NB4 (cell line): Measurements from ENCODE around the gene OR4F17.
"Not testable (repeated sequence)": the region's sequence is repeated elsewhere in the genome, so short reads cannot be mapped to it uniquely, and the experiment has no call there.

Experiments
- CTCF ChIP-seq: IDR thresholded peaks from one replicate; pipeline ENCODE4 v1.5.1; 2012; ENCODE audit warnings: low read depth, low read length
- MAX ChIP-seq: IDR thresholded peaks from 2 replicates; pipeline ENCODE4 v1.6.1; 2011; ENCODE audit warnings: low read depth, low read length
- MYC ChIP-seq: IDR thresholded peaks from 2 replicates; pipeline ENCODE4 v1.6.1; 2011; ENCODE audit warnings: low read depth, low read length
- POLR2A ChIP-seq: IDR thresholded peaks from 2 replicates; pipeline ENCODE4 v1.6.1; 2011; ENCODE audit warnings: mild to moderate bottlenecking; ENCODE audit not compliant: insufficient read length; ENCODE audit errors: extremely low read depth

GRCh38 chr19:94794-95193, 12.1 kb upstream of the OR4F17 start:
- not testable (repeated sequence) for TF ChIP-seq CTCF, MAX, POLR2A, MYC
